ENCODE measurements around the gene NGDN.

The NGDN gene

GRCh38 chr14:23439107-23439835 lies 30.2 kb upstream of the NGDN start:
- no peak for DNase-seq (ENCODE audit: low read depth)
- TF ChIP-seq CTCF (IDR thresholded peaks at IDR 0.05; ENCODE audit: control insufficient read depth, extremely low read depth, insufficient read depth) = no peak

GRCh38 chr14:23441076-23441475 lies 28.4 kb upstream of the NGDN start:
- DNase-seq (ENCODE audit: low read depth) = peak; percentile 7
- no peak for TF ChIP-seq CTCF (IDR thresholded peaks at IDR 0.05; ENCODE audit: control insufficient read depth, extremely low read depth, insufficient read depth)
- H3K4me3 ChIP-seq (ENCODE audit: low read depth, low read length) = no peak overlapping the region

More at GRCh38 chr14:23439107-23439835, 30.2 kb upstream of the NGDN start:
- no peak overlapping the region for H3K4me3 ChIP-seq (ENCODE audit: low read depth, low read length)

GRCh38 chr14:23442721-23443356 lies 26.7 kb upstream of the NGDN start:
- TF ChIP-seq CTCF (IDR thresholded peaks at IDR 0.05; ENCODE audit: control insufficient read depth, extremely low read depth, insufficient read depth) = no peak
- no peak for DNase-seq (ENCODE audit: low read depth)
- H3K4me3 ChIP-seq (ENCODE audit: low read depth, low read length) = no peak overlapping the region

GRCh38 chr14:23443411-23443812 lies 26.1 kb upstream of the NGDN start:
- H3K4me3 ChIP-seq (ENCODE audit: low read depth, low read length) = no peak overlapping the region
- no peak for DNase-seq (ENCODE audit: low read depth)
- TF ChIP-seq CTCF (IDR thresholded peaks at IDR 0.05; ENCODE audit: control insufficient read depth, extremely low read depth, insufficient read depth) = no peak

GRCh38 chr14:23443881-23444280 lies 25.6 kb upstream of the NGDN start:
- TF ChIP-seq CTCF (IDR thresholded peaks at IDR 0.05; ENCODE audit: control insufficient read depth, extremely low read depth, insufficient read depth) = no peak
- DNase-seq (ENCODE audit: low read depth) = no peak
- no peak overlapping the region for H3K4me3 ChIP-seq (ENCODE audit: low read depth, low read length)

- DNase-seq (ENCODE audit: low read depth) = no peak
- TF ChIP-seq CTCF (IDR thresholded peaks at IDR 0.05; ENCODE audit: control insufficient read depth, extremely low read depth, insufficient read depth) = no peak
- H3K4me3 ChIP-seq (ENCODE audit: low read depth, low read length) = no peak overlapping the region
These were observed 25.2 kb upstream of the NGDN start for GRCh38 chr14:23444314-23444713.

Measured in LNCaP clone FGC (cell line).